Smooth muscle cell of the brain vasculature (primary cell): ENCODE measurements around the gene LRBA.
"Not testable (repeated sequence)": the region's sequence is repeated elsewhere in the genome, so short reads cannot be mapped to it uniquely, and the experiment has no call there.

Experiments used
- DNase-seq: peaks from one replicate; pipeline ENCODE4 v3.0.0-alpha.2; 2012; ENCODE audit warnings: low read depth, low spot score

Gene LRBA

GRCh38 chr4:151014521-151015458 lies at the start of gene LRBA:
Gene LRBA (minus strand): TSS chr4:151015284. CDS start chr4:151014642, 642 bp downstream.
- DNase-seq = peak; percentile 3

GRCh38 chr4:151063143-151063542 lies 48.1 kb upstream of the LRBA start:
- not testable (repeated sequence) for DNase-seq

GRCh38 chr4:151055539-151055938 lies 40.5 kb upstream of the LRBA start:
- DNase-seq = no peak

GRCh38 chr4:151052785-151053184 lies 37.7 kb upstream of the LRBA start:
- DNase-seq = no peak

- no peak for DNase-seq
Observed at GRCh38 chr4:151049430-151049884, 34.4 kb upstream of the LRBA start.

- DNase-seq = no peak
Observed at GRCh38 chr4:151048913-151049312, 33.8 kb upstream of the LRBA start.

- no peak for DNase-seq
Observed at GRCh38 chr4:151046609-151047008, 31.5 kb upstream of the LRBA start.

GRCh38 chr4:151045907-151046306 lies 30.8 kb upstream of the LRBA start:
- no peak for DNase-seq

- DNase-seq = no peak
Observed at GRCh38 chr4:151043803-151044515, 28.9 kb upstream of the LRBA start.

- DNase-seq = no peak
Observed at GRCh38 chr4:151039733-151040132, 24.6 kb upstream of the LRBA start.

- no peak for DNase-seq
Observed at GRCh38 chr4:151038452-151039157, 23.5 kb upstream of the LRBA start.

GRCh38 chr4:151035911-151036310 lies 20.8 kb upstream of the LRBA start:
- no peak for DNase-seq

- no peak for DNase-seq
Observed at GRCh38 chr4:151035328-151035727, 20.2 kb upstream of the LRBA start.

GRCh38 chr4:151034829-151035228 lies 19.7 kb upstream of the LRBA start:
- DNase-seq = no peak

GRCh38 chr4:151031831-151032605 lies 16.9 kb upstream of the LRBA start:
- no peak for DNase-seq

- DNase-seq = no peak
Observed at GRCh38 chr4:151029537-151029936, 14.5 kb upstream of the LRBA start.

GRCh38 chr4:151029006-151029405 lies 13.9 kb upstream of the LRBA start:
- DNase-seq = not testable (repeated sequence)

- DNase-seq = no peak
Observed at GRCh38 chr4:151025759-151026158, 10.7 kb upstream of the LRBA start.

GRCh38 chr4:151022586-151022985 lies 7.5 kb upstream of the LRBA start:
- DNase-seq = no peak

GRCh38 chr4:151021637-151022334 lies 6.7 kb upstream of the LRBA start:
- DNase-seq = no peak
